ENCODE results near the gene SLC12A7. TPM values are rescaled to one million over a fixed set of nuclear protein-coding genes. Genes with fewer than 3 reads are reported as not detected.

SLC12A7 gene
- total RNA-seq, 1 donor from 2014 or later, result 30.5 TPM

DNA sequence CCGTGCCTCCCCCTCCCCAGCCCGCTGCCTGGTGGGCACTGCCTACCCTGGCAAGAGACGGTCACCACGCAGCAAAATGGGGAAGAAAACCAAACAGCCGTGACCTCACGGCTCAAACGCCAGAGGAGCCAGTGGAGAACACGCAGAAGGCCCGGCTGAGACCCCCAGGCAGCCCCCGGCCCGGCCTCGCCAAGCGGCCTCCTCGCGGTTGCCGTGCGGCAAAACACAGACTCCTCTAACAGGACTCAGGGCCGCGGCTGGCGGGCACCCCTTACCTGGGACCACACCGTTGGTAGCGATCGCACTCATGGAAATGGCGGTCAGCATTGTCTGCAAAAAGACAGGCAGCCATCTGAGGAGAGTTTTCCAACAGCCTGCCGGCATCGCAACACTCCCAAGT, 23.8 kb downstream of the SLC12A7 start:
- Histone ChIP-seq H3K9me3 (ENCODE audit: insufficient read depth, low read depth, low read length) (no peaks in the 10 kb centered on the region), H4K20me1 (ENCODE audit: insufficient read depth, low read length) (no peaks in the 10 kb centered on the region), H3K4me2 (ENCODE audit: low read length) (no peak overlapping the region), H2AFZ (ENCODE audit: low read depth, low read length) (no peak overlapping the region), H3K4me3 (ENCODE audit: insufficient read depth, low read depth, low read length) (no peak overlapping the region), H3K27me3 (ENCODE audit: insufficient read depth, low read length) (no peaks in the 10 kb centered on the region), H3K36me3 (ENCODE audit: insufficient read depth, low read length) (no peaks in the 10 kb centered on the region), H3K9ac (ENCODE audit: low read length) (no peak overlapping the region), H3K79me2 (ENCODE audit: insufficient read depth, low read length) (no peaks in the 10 kb centered on the region), H3K27ac (ENCODE audit: low read depth, low read length) (no peak overlapping the region), H3K4me1 (ENCODE audit: insufficient read depth, low read length) (no peaks in the 10 kb centered on the region)
- no peak for DNase-seq (ENCODE audit: low read depth)
- no peak for TF ChIP-seq CTCF (IDR thresholded peaks at IDR 0.05; ENCODE audit: insufficient read depth, low read depth, low read length)
- no peak for TF ChIP-seq EZH2 (IDR thresholded peaks at IDR 0.05; ENCODE audit: insufficient read depth, low read length)
- peaks cover 10% of the 10 kb centered on the region for H3K36me3 Mint-ChIP-seq (ENCODE audit: low read depth, unreplicated experiment)
- peaks cover 4% of the 10 kb centered on the region for H3K27me3 Mint-ChIP-seq (ENCODE audit: low read depth, unreplicated experiment)
- H3K4me3 Mint-ChIP-seq (ENCODE audit: unreplicated experiment), result no peak overlapping the region
- H3K4me1 Mint-ChIP-seq (ENCODE audit: low read depth, unreplicated experiment), result no peaks in the 10 kb centered on the region
- H3K9me3 Mint-ChIP-seq (ENCODE audit: unreplicated experiment), result no peaks in the 10 kb centered on the region
- no peak for FAIRE-seq
- no peak overlapping the region for H3K27ac Mint-ChIP-seq (ENCODE audit: unreplicated experiment)

GRCh38 chr5:1087428-1087827, 24.4 kb downstream of the SLC12A7 start:
- Mint-ChIP-seq H3K4me1 (ENCODE audit: low read depth, unreplicated experiment) (no peaks in the 10 kb centered on the region), H3K36me3 (ENCODE audit: low read depth, unreplicated experiment) (peaks cover 10% of the 10 kb centered on the region), H3K27ac (ENCODE audit: unreplicated experiment) (no peak overlapping the region), H3K4me3 (ENCODE audit: unreplicated experiment) (no peak overlapping the region), H3K9me3 (ENCODE audit: unreplicated experiment) (no peaks in the 10 kb centered on the region), H3K27me3 (ENCODE audit: low read depth, unreplicated experiment) (peaks cover 4% of the 10 kb centered on the region)
- no peak overlapping the region for H3K4me2 ChIP-seq (ENCODE audit: low read length)
- DNase-seq (ENCODE audit: low read depth) (no peak), FAIRE-seq (no peak)
- H3K4me1 ChIP-seq (ENCODE audit: insufficient read depth, low read length), result no peaks in the 10 kb centered on the region
- H3K79me2 ChIP-seq (ENCODE audit: insufficient read depth, low read length), result no peaks in the 10 kb centered on the region
- no peak overlapping the region for H3K4me3 ChIP-seq (ENCODE audit: insufficient read depth, low read depth, low read length)
- TF ChIP-seq CTCF (IDR thresholded peaks at IDR 0.05; ENCODE audit: insufficient read depth, low read depth, low read length) (no peak), EZH2 (IDR thresholded peaks at IDR 0.05; ENCODE audit: insufficient read depth, low read length) (no peak)
- H3K9me3 ChIP-seq (ENCODE audit: insufficient read depth, low read depth, low read length), result no peaks in the 10 kb centered on the region
- no peaks in the 10 kb centered on the region for H4K20me1 ChIP-seq (ENCODE audit: insufficient read depth, low read length)
- no peak overlapping the region for H3K9ac ChIP-seq (ENCODE audit: low read length)
- no peak overlapping the region for H3K27ac ChIP-seq (ENCODE audit: low read depth, low read length)
- no peaks in the 10 kb centered on the region for H3K27me3 ChIP-seq (ENCODE audit: insufficient read depth, low read length)
- no peaks in the 10 kb centered on the region for H3K36me3 ChIP-seq (ENCODE audit: insufficient read depth, low read length)
- no peak overlapping the region for H2AFZ ChIP-seq (ENCODE audit: low read depth, low read length)

- no peaks in the 10 kb centered on the region for H3K4me1 Mint-ChIP-seq (ENCODE audit: low read depth, unreplicated experiment)
- Histone ChIP-seq H3K9me3 (ENCODE audit: insufficient read depth, low read depth, low read length) (no peaks in the 10 kb centered on the region), H3K4me2 (ENCODE audit: low read length) (no peak overlapping the region), H3K36me3 (ENCODE audit: insufficient read depth, low read length) (no peaks in the 10 kb centered on the region), H3K4me1 (ENCODE audit: insufficient read depth, low read length) (no peaks in the 10 kb centered on the region), H3K4me3 (ENCODE audit: insufficient read depth, low read depth, low read length) (no peak overlapping the region), H3K27ac (ENCODE audit: low read depth, low read length) (no peak overlapping the region), H2AFZ (ENCODE audit: low read depth, low read length) (no peak overlapping the region), H3K27me3 (ENCODE audit: insufficient read depth, low read length) (no peaks in the 10 kb centered on the region), H3K79me2 (ENCODE audit: insufficient read depth, low read length) (no peaks in the 10 kb centered on the region), H3K9ac (ENCODE audit: low read length) (no peak overlapping the region), H4K20me1 (ENCODE audit: insufficient read depth, low read length) (no peaks in the 10 kb centered on the region)
- peaks cover 10% of the 10 kb centered on the region for H3K36me3 Mint-ChIP-seq (ENCODE audit: low read depth, unreplicated experiment)
- no peak for DNase-seq (ENCODE audit: low read depth)
- H3K27me3 Mint-ChIP-seq (ENCODE audit: low read depth, unreplicated experiment), result peaks cover 4% of the 10 kb centered on the region
- no peaks in the 10 kb centered on the region for H3K9me3 Mint-ChIP-seq (ENCODE audit: unreplicated experiment)
- no peak overlapping the region for H3K27ac Mint-ChIP-seq (ENCODE audit: unreplicated experiment)
- no peak for FAIRE-seq
- H3K4me3 Mint-ChIP-seq (ENCODE audit: unreplicated experiment), result no peak overlapping the region
- no peak for TF ChIP-seq EZH2 (IDR thresholded peaks at IDR 0.05; ENCODE audit: insufficient read depth, low read length)
- no peak for TF ChIP-seq CTCF (IDR thresholded peaks at IDR 0.05; ENCODE audit: insufficient read depth, low read depth, low read length)
Observed at GRCh38 chr5:1086871-1087270, 25.0 kb downstream of the SLC12A7 start.

All from astrocyte (in vitro differentiated cells and primary cell).